H9 (cell line): ENCODE results near the gene PLA2G5. TPM values are rescaled to one million over a fixed set of nuclear protein-coding genes. Genes with fewer than 3 reads are reported as not detected.

Source experiments
- DNase-seq: peaks from one replicate; pipeline ENCODE4 v3.0.0-alpha.2; 2017
- H2AFZ ChIP-seq: one replicate; pipeline ENCODE4 v1.6.1; 2013; ENCODE audit warnings: mild to moderate bottlenecking, low read length, control low read depth, moderate library complexity
- H2AK5ac ChIP-seq: 2 replicates; pipeline ENCODE4 v1.6.1; 2013; ENCODE audit warnings: low read length, control low read depth, mixed read lengths; ENCODE audit not compliant: insufficient read length
- H2BK120ac ChIP-seq: one replicate; pipeline ENCODE4 v1.6.1; 2013; ENCODE audit warnings: low read depth, mild to moderate bottlenecking, low read length, control low read depth, inconsistent platforms; ENCODE audit not compliant: poor library complexity, severe bottlenecking
- H2BK12ac ChIP-seq: 2 replicates; pipeline ENCODE4 v1.6.1; 2013; ENCODE audit warnings: low read length, control low read depth, mixed read lengths, low read depth; ENCODE audit not compliant: insufficient read length
- H2BK15ac ChIP-seq: 2 replicates; pipeline ENCODE4 v1.6.1; 2013; ENCODE audit warnings: low read depth, low read length, control low read depth
- H2BK20ac ChIP-seq: one replicate; pipeline ENCODE4 v1.6.1; 2013; ENCODE audit warnings: low read depth, mild to moderate bottlenecking, low read length, control low read depth, inconsistent platforms; ENCODE audit not compliant: poor library complexity, severe bottlenecking
- H2BK5ac ChIP-seq: 2 replicates; pipeline ENCODE4 v1.6.1; 2013; ENCODE audit warnings: low read length, control low read depth, mixed read lengths; ENCODE audit not compliant: insufficient read length
- H3K14ac ChIP-seq: 2 replicates; pipeline ENCODE4 v1.6.1; 2013; ENCODE audit warnings: low read length, control low read depth; ENCODE audit not compliant: insufficient read depth
- H3K18ac ChIP-seq: 2 replicates; pipeline ENCODE4 v1.6.1; 2013; ENCODE audit warnings: low read depth, mild to moderate bottlenecking, mixed read lengths, low read length, control low read depth; ENCODE audit not compliant: insufficient read length
- H3K23ac ChIP-seq: 2 replicates; pipeline ENCODE4 v1.6.1; 2013; ENCODE audit warnings: low read length, control low read depth, mixed read lengths, low read depth; ENCODE audit not compliant: insufficient read length
- H3K23me2 ChIP-seq: 2 replicates; pipeline ENCODE4 v1.6.1; 2013; ENCODE audit warnings: low read depth, mild to moderate bottlenecking, mixed read lengths, low read length, control low read depth; ENCODE audit not compliant: insufficient read length, poor library complexity, severe bottlenecking
- H3K27ac ChIP-seq: 2 replicates; pipeline ENCODE4 v1.5.1; 2013; ENCODE audit warnings: low read length, control low read depth, mixed read lengths, low read depth; ENCODE audit not compliant: insufficient read length
- H3K27me3 ChIP-seq: 2 replicates; pipeline ENCODE4 v1.6.1; 2013; ENCODE audit warnings: low read length, control low read depth, inconsistent platforms; ENCODE audit not compliant: insufficient read depth
- H3K4ac ChIP-seq: 2 replicates; pipeline ENCODE4 v1.6.1; 2013; ENCODE audit warnings: low read depth, mild to moderate bottlenecking, control low read depth, inconsistent platforms, low read length, moderate library complexity
- H3K4me1 ChIP-seq: 2 replicates; pipeline ENCODE4 v1.6.1; 2013; ENCODE audit warnings: low read length, control low read depth, inconsistent platforms; ENCODE audit not compliant: insufficient read depth
- H3K4me2 ChIP-seq: 2 replicates; pipeline ENCODE4 v1.6.1; 2013; ENCODE audit warnings: low read length, control low read depth, mixed read lengths; ENCODE audit not compliant: insufficient read length, insufficient read depth
- H3K56ac ChIP-seq: 2 replicates; pipeline ENCODE4 v1.6.1; 2013; ENCODE audit warnings: low read depth, mild to moderate bottlenecking, mixed read lengths, low read length, control low read depth; ENCODE audit not compliant: insufficient read length
- H3K79me1 ChIP-seq: 2 replicates; pipeline ENCODE4 v1.6.1; 2013; ENCODE audit warnings: low read depth, mild to moderate bottlenecking, moderate library complexity, low read length, control low read depth, inconsistent platforms; ENCODE audit not compliant: insufficient read depth, poor library complexity, severe bottlenecking
- H3K79me2 ChIP-seq: 2 replicates; pipeline ENCODE4 v1.6.1; 2013; ENCODE audit warnings: low read length, control low read depth, inconsistent platforms; ENCODE audit not compliant: insufficient read depth
- H3K9ac ChIP-seq: 2 replicates; pipeline ENCODE4 v1.6.1; 2013; ENCODE audit warnings: low read length, control low read depth, mixed read lengths; ENCODE audit not compliant: insufficient read length; ENCODE audit errors: extremely low read depth
- H3K9me3 ChIP-seq: one replicate; pipeline ENCODE4 v1.6.1; 2013; ENCODE audit warnings: low read depth, low read length, inconsistent platforms; ENCODE audit not compliant: control insufficient read depth
- H3T11ph ChIP-seq: one replicate; pipeline ENCODE4 v1.6.1; 2013; ENCODE audit warnings: mild to moderate bottlenecking, low read length, control low read depth, inconsistent platforms
- H4K20me1 ChIP-seq: one replicate; pipeline ENCODE4 v1.6.1; 2013; ENCODE audit not compliant: control insufficient read depth, insufficient read length, insufficient read depth
- H4K5ac ChIP-seq: 2 replicates; pipeline ENCODE4 v1.6.1; 2013; ENCODE audit warnings: low read depth, mild to moderate bottlenecking, mixed read lengths, low read length, control low read depth; ENCODE audit not compliant: insufficient read length
- H4K8ac ChIP-seq: replicated peaks from 2 replicates; pipeline ENCODE4 v1.6.1; 2013; ENCODE audit warnings: low read length, control low read depth, mixed read lengths, low read depth; ENCODE audit not compliant: insufficient read length
- H4K91ac ChIP-seq: 2 replicates; pipeline ENCODE4 v1.6.1; 2013; ENCODE audit warnings: low read depth, mild to moderate bottlenecking, moderate library complexity, mixed read lengths, low read length, control low read depth; ENCODE audit not compliant: insufficient read length
- H3K27ac Mint-ChIP-seq, 3 experiments: 2 replicates in 2 of 3; 3 replicates in 1 of 3; pipeline ENCODE4 v1.8.0; 2020 to 2021; ENCODE audit warnings: mixed read lengths in 3 of 3, mild to moderate bottlenecking in 1 of 3, moderate library complexity in 1 of 3
- H3K27me3 Mint-ChIP-seq: 2 replicates; pipeline ENCODE4 v1.8.0; 2021; ENCODE audit warnings: low read depth, mild to moderate bottlenecking, moderate library complexity, mixed read lengths
- H3K36me3 Mint-ChIP-seq, 3 experiments: 2 replicates in 2 of 3; 3 replicates in 1 of 3; pipeline ENCODE4 v1.8.0; 2020 to 2021; ENCODE audit warnings: low read depth in 3 of 3, mixed read lengths in 3 of 3; ENCODE audit not compliant: insufficient read depth in 1 of 3
- H3K4me1 Mint-ChIP-seq, 2 experiments: 2 replicates each; pipeline ENCODE4 v1.8.0; 2020; ENCODE audit warnings: mixed read lengths in 2 of 2
- H3K4me3 Mint-ChIP-seq, 2 experiments: 2 replicates in 1 of 2; 3 replicates in 1 of 2; pipeline ENCODE4 v1.8.0; 2020 to 2021; ENCODE audit warnings: mild to moderate bottlenecking in 2 of 2, mixed read lengths in 2 of 2, moderate library complexity in 1 of 2
- H3K9me3 Mint-ChIP-seq, 2 experiments: 2 replicates in 1 of 2; 3 replicates in 1 of 2; pipeline ENCODE4 v1.8.0; 2020; ENCODE audit warnings: mild to moderate bottlenecking in 2 of 2, mixed read lengths in 2 of 2, moderate library complexity in 1 of 2
- WGBS: extraction: QIAGEN DNeasy Blood & Tissue Kit; methylation state at CpG from one replicate; pipeline ENCODE4 v1.1.7; 2013; ENCODE audit warnings: missing lambda C conversion rate, low lambda C conversion rate, mixed read lengths; ENCODE audit not compliant: insufficient read length; ENCODE audit errors: extremely low coverage; 5-methylcytosine and 5-hydroxymethylcytosine counted together
- total RNA-seq: library from RNA; stranded (reverse); gene quantifications from 2 replicates; pipeline ENCODE4 v1.2.1, GENCODE V29; 2021
- TF ChIP-seq, protein P1 (sequence below): fragments of 200-600 bp; sonication (generic); conservative IDR thresholded peaks from 3 replicates; pipeline ENCODE4 v1.8.0; 2021; ENCODE audit warnings: antibody characterized with exemption, mild to moderate bottlenecking

PLA2G5 gene
- total RNA-seq, 1 experiment from 2014 or later = not detected

DNA sequence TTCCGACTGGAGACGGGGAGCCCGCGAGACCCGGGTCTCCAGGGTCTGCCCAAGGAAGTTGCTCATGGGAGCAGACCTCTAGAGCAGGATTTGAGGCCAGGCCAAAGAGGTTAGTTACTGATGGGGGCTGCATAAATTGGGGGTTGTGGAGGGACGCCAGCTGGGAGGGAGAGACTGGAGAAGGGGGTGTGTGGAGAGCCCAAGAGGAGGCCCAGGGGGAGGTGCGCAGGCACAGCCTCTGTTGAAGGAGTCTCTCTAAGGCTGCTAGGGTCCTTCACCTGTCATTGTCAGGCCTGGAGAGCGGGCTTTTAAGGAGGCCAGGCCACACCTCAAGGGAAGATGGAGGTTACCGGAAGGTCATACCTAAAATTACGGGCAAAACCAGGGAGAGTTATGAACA is 363 bp downstream of the PLA2G5 start:
- no peak for DNase-seq
- Mint-ChIP-seq H3K4me3 (no peak overlapping the region), H3K36me3 (no peaks in the 10 kb centered on the region), H3K9me3 (no peaks in the 10 kb centered on the region), H3K4me1 (peaks cover 3 to 4% of the 10 kb centered on the region in 2 experiments), H3K27me3 (no peaks in the 10 kb centered on the region; the same call in 1 of the 2 replicates), H3K27ac (no peak overlapping the region; a peak in 1 of 7 replicates)
- H3K14ac ChIP-seq = no peak overlapping the region
- H3K79me2 ChIP-seq = no peaks in the 10 kb centered on the region
- no peak overlapping the region for H2AFZ ChIP-seq
- H3K4me1 ChIP-seq = no peaks in the 10 kb centered on the region
- H4K91ac ChIP-seq = no peak overlapping the region
- H2BK12ac ChIP-seq = no peak overlapping the region
- H3K27ac ChIP-seq = no peak overlapping the region
- H3K79me1 ChIP-seq = no peaks in the 10 kb centered on the region
- no peak overlapping the region for H4K8ac ChIP-seq
- H2BK120ac ChIP-seq = no peak overlapping the region
- no peaks in the 10 kb centered on the region for H3K27me3 ChIP-seq
- no peak overlapping the region for H2BK15ac ChIP-seq
- no peak overlapping the region for H2BK20ac ChIP-seq
- no peak overlapping the region for H3K4ac ChIP-seq
- no peak overlapping the region for H3K56ac ChIP-seq
- H4K20me1 ChIP-seq = no peaks in the 10 kb centered on the region
- no peak overlapping the region for H2AK5ac ChIP-seq
- no peak overlapping the region for H3T11ph ChIP-seq
- no peak overlapping the region for H3K4me2 ChIP-seq
- no peak overlapping the region for H3K9ac ChIP-seq
- H3K18ac ChIP-seq = no peak overlapping the region
- no peak overlapping the region for H2BK5ac ChIP-seq
- no peaks in the 10 kb centered on the region for H3K9me3 ChIP-seq
- H3K23ac ChIP-seq = no peak overlapping the region
- no CpG with 5 or more reads among the region's 10 CpGs for WGBS
- no peaks in the 10 kb centered on the region for H3K23me2 ChIP-seq
- no peak overlapping the region for H4K5ac ChIP-seq
- TF ChIP-seq, protein P1, sequence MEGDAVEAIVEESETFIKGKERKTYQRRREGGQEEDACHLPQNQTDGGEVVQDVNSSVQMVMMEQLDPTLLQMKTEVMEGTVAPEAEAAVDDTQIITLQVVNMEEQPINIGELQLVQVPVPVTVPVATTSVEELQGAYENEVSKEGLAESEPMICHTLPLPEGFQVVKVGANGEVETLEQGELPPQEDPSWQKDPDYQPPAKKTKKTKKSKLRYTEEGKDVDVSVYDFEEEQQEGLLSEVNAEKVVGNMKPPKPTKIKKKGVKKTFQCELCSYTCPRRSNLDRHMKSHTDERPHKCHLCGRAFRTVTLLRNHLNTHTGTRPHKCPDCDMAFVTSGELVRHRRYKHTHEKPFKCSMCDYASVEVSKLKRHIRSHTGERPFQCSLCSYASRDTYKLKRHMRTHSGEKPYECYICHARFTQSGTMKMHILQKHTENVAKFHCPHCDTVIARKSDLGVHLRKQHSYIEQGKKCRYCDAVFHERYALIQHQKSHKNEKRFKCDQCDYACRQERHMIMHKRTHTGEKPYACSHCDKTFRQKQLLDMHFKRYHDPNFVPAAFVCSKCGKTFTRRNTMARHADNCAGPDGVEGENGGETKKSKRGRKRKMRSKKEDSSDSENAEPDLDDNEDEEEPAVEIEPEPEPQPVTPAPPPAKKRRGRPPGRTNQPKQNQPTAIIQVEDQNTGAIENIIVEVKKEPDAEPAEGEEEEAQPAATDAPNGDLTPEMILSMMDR = no peak
